Activated naive CD4-positive, alpha-beta T cell treated with anti-CD3 and anti-CD28 coated beads, Interleukin-2, amount 50 U/mL, for 16 hours (primary cell): Measurements from ENCODE around the gene CRYAB.
"Not testable (repeated sequence)": the region's sequence is repeated elsewhere in the genome, so short reads cannot be mapped to it uniquely, and the experiment has no call there.

Source experiments
- DNase-seq: peaks from one replicate; pipeline ENCODE4 v3.0.0-alpha.2; 2020

CRYAB gene

GRCh38 chr11:111933176-111933575, 21.6 kb upstream of the CRYAB start:
- not testable (repeated sequence) for DNase-seq

- DNase-seq = no peak
These were observed 21.0 kb upstream of the CRYAB start for GRCh38 chr11:111932611-111932950.

GRCh38 chr11:111930472-111930871, 18.9 kb upstream of the CRYAB start:
- no peak for DNase-seq

GRCh38 chr11:111926505-111927391, 15.2 kb upstream of the CRYAB start:
- DNase-seq = peak; percentile 93

GRCh38 chr11:111925953-111926352, 14.4 kb upstream of the CRYAB start:
- no peak for DNase-seq

GRCh38 chr11:111923951-111924350, 12.4 kb upstream of the CRYAB start:
- no peak for DNase-seq

GRCh38 chr11:111923351-111923788, 11.8 kb upstream of the CRYAB start:
- no peak for DNase-seq

- DNase-seq = no peak
These were observed 11.2 kb upstream of the CRYAB start for GRCh38 chr11:111922803-111923202.

- no peak for DNase-seq
These were observed 10.1 kb upstream of the CRYAB start for GRCh38 chr11:111921541-111922230.

GRCh38 chr11:111920908-111921307, 9.3 kb upstream of the CRYAB start:
- no peak for DNase-seq

- no peak for DNase-seq
These were observed 7.1 kb upstream of the CRYAB start, which contains the start of gene C11orf52 for GRCh38 chr11:111918390-111919256. Gene C11orf52 (plus strand): TSS chr11:111918913. CDS start chr11:111918973, 60 bp downstream.

GRCh38 chr11:111917788-111918187, 6.2 kb upstream of the CRYAB start:
- no peak for DNase-seq

GRCh38 chr11:111917312-111917711, 5.7 kb upstream of the CRYAB start:
- DNase-seq = no peak

GRCh38 chr11:111916768-111917167, 5.2 kb upstream of the CRYAB start:
- DNase-seq = no peak

GRCh38 chr11:111913997-111914396, 2.4 kb upstream of the CRYAB start:
- no peak for DNase-seq

GRCh38 chr11:111913031-111913861, 1.7 kb upstream of the CRYAB start:
- DNase-seq = no peak

GRCh38 chr11:111912535-111912934, 965 bp upstream of the CRYAB start, which contains the start of gene HSPB2:
Gene HSPB2 (plus strand): TSS chr11:111912734. CDS start chr11:111912830, 96 bp downstream.
- no peak for DNase-seq

GRCh38 chr11:111910676-111911562, 651 bp downstream of the CRYAB start:
- DNase-seq = no peak

GRCh38 chr11:111909378-111909777, 2.2 kb downstream of the CRYAB start:
- no peak for DNase-seq

GRCh38 chr11:111908639-111909305, 2.8 kb downstream of the CRYAB start:
- no peak for DNase-seq
